Occipital lobe (tissue), 2 donors: ENCODE measurements around the gene CDCA4. TPM values are rescaled to one million over a fixed set of nuclear protein-coding genes. Genes with fewer than 3 reads are reported as not detected.
"Not testable (repeated sequence)": the region's sequence is repeated elsewhere in the genome, so short reads cannot be mapped to it uniquely, and the experiment has no call there.

Source experiments
- DNase-seq: peaks from one replicate; lab custom pipeline; 2025; lab: John Stamatoyannopoulos, UW
- total RNA-seq: library from RNA; depleted of rRNA; stranded (reverse); fragments of >200 nt; gene quantifications from one replicate; pipeline ENCODE4 v1.2.3, GENCODE V29; 2014

The CDCA4 gene
- total RNA-seq, result 11.1 TPM

- DNase-seq, result peak; percentile 98
Observed at GRCh38 chr14:105020815-105021655, at the start of gene CDCA4. Gene CDCA4, minus strand, starts transcription at chr14:105021083. Its CDS starts 9,154 bp downstream, at chr14:105011929.

DNA sequence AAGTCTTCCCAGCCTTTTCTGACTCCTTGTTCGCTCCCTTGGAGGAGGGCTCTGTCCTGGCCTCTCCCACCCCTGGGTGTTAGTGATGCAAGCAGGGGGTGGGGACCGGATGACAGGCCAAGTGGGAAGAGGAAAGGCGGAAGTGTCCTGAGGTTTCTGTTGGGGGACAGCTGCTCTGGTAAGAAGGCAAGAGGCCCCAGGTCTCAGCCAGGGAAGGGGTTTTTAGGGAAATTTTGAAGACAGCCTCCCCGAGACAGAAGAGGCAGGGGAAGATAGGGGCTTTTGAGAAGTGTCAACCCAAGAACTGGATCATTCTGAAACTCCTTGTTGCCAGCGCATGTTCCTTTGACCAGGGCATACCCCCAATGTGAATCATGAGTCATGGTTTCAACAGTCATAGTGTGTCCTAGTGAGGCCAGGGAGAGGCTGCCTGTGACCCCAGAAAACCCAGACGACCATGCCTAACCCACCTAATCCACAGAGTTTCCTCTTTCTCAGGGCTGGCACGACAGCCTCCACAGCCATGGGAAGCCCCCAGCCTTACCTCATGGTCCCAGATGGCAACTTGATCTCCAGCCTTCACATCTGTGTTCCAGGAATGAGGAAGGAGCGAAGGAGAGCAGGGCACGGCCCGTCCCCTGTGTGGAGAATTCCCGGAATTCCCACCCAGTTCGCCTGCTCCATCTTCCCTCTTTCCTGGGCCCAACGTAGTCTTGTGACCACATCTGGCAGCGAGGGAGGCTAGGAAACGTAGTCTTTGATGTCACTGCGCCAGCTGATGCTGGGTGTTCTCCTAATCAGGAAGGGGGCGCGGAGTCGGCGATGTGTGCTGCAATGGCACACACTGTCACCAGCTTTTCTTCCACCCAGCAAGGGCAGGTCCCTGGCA, 49.2 kb upstream of the CDCA4 start:
- DNase-seq, result no peak

DNA sequence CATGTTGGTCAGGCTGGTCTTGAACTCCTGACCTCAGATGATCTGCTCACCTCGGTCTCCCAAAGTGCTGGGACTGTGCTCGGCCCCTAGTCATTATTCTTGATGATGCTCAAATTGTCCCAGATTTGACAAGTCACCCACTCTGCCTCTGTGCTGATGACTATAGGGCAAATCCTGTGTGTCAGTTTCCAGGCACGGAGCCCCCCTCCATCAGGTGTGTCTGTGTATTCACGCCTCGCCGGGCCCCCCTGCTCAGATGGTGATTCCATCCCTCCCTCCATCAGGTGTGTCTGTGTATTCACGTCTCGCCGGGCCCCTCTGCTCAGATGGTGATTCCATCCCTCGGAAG, 48.6 kb upstream of the CDCA4 start:
- DNase-seq, result no peak

DNA sequence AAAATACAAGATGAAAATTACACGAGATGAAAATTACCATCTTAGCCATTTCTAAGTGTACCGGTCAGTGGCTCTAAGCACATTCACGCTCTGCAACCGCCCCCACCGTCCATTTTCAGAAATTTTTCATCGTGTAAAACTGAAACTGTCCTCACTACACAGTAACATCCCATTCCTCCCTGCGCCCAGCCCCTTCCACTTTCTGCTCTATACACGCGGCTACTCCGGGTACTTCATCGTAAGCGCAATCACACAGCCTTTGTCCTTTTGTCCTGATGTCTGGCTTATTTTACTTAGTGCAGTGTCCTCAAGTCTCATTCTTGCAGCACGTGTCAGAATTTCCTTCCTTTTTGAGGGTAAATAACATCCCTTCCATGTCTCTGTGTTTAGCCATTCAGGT, 47.9 kb upstream of the CDCA4 start:
- no peak for DNase-seq

DNA sequence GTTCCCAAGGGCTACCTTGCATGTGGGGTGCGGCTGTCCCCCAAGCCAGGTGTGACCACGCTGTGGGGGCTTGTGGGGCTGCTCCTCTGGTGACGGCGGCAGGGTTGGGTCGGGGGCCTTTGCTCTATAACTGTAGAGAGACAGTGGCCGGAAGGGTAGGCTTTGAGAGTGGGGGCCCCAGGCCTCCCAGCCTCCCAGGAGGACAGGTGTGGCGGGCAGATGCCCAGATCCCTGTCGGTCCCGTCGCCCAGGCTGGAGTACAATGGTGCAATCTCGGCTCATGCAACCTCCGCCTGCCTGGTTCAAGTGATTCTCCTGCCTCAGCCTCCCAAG, 47.1 kb upstream of the CDCA4 start:
- no peak for DNase-seq

- DNase-seq, result no peak
Observed at GRCh38 chr14:105067140-105067968, 46.5 kb upstream of the CDCA4 start.

GRCh38 chr14:105066240-105067071, 45.6 kb upstream of the CDCA4 start:
- no peak for DNase-seq

GRCh38 chr14:105065280-105066228, 44.7 kb upstream of the CDCA4 start, which contains the start of gene GPR132:
Gene GPR132, minus strand, starts transcription at chr14:105065430. Its CDS starts 10,010 bp downstream, at chr14:105055420.
- no peak for DNase-seq

GRCh38 chr14:105064721-105065143, 43.8 kb upstream of the CDCA4 start:
- DNase-seq, result no peak

- DNase-seq, result no peak
Observed at GRCh38 chr14:105064001-105064400, 43.1 kb upstream of the CDCA4 start.

DNA sequence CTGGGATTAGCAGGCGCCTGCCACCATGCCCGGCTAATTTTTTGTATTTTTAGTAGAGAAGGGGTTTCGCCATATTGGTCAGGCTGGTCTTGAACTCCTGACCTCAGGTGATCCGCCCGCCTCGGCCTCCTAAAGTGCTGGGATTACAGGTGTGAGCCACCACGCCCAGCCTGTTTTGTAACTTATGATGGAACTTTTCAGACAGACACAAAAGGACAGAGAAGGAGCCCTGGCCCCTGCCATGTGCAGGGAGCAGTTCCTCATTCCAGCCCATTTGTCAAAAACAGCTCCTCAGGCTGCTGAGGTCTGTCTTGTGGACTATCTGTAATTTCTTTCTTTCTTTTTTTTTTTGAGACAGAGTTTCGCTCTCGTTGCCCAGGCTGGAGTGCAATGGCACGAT, 42.6 kb upstream of the CDCA4 start:
- not testable (repeated sequence) for DNase-seq

DNA sequence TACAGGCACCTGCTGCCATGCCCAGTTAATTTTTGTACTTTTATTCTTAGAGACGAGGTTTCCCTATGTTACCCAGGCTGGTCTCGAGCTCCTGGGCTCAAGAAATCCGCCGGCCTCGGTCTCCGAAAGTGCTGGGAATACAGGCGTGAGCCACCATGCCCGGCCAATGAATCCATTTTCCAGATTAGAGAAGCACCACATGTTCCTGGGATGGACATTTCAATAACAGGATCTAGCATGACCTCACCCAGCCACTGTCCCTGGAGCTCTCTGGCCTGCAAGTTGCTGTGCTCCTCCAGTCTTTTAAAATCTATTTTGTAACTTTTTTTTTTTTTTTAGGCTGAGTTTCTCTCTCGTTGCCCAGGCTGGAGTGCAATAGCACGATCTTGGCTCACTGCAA, 42.2 kb upstream of the CDCA4 start:
- DNase-seq, result no peak

GRCh38 chr14:105062048-105062433, 41.2 kb upstream of the CDCA4 start:
- no peak for DNase-seq

- DNase-seq, result no peak
Observed at GRCh38 chr14:105061428-105062047, 40.7 kb upstream of the CDCA4 start.

DNA sequence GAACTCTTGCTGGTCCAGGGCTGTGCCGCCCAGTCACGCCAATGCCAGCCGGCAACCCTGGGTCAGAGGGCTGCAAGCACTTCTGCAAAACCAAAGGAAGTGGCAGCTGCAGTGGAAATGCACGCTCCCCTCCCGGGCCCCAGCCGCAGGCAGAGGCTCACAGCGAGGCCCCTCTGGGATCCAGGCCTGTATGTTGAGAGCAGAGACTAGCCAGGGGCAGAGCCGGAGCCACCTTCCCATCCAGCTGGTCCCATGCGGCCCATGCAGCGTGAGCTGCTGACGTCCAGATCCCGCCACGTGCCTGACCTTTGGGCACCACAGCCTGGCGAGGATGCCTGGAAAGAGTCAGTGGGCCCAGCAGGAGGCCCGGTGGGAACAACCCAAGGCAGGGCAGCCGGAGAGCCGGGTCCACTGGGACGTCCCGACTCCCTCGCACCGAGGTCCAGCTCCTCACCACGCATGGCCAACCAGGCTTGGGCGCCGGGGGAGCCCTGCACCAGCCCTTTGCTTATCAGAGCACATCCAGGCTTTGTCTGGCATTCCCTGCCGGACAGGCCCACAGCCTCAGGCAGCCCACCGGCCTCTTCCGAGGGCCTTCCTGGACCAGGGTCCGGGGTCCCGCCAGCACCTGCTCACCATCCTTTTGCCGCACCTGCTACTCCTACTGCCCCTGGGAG, 40.0 kb upstream of the CDCA4 start:
- DNase-seq, result no peak

- no peak for DNase-seq
Observed at GRCh38 chr14:105059925-105060565, 39.2 kb upstream of the CDCA4 start.

DNA sequence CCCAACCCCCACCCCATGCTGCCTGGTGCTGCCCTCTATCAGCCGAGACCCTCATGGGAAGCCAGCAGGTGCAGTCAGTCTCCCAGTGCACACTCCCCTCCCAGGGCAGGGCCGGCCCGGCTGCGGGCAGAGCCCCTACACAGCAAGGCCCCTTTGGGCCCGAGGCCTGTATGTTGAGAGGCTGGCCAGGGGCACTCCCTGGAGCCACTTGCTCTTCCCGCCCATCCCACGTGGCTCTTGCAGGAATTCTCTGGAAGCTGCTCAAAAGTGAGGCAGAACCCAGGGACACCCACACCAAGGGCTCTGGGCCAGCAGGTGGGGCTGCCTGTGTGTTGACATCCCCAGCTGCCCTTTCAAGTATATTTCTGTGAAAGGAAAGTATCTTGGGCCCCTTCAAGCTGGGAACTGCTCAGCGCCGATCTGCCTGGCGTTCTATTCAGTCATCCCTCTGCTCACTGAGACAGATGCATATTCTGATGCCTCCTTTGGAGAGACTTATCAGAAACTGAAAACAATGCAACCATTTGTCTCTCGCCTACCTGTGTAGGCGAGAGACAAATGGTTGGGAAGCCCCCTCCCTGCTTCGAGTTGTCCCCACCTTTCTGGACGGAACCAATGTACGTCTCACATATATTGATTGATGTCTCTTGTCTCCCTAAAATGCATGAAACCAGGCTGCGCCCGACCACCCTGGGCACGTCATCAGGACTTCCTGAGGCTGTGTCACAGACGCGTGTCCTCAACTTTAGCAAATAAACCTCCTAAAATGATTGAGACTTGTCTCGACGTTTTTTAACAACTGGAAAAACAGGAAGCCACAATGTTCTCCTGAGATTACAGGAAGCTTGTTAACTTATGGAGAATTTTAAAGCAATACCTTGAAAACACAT, 38.4 kb upstream of the CDCA4 start:
- DNase-seq, result no peak
